PC-9 (cell line): ENCODE measurements around the gene RAB20. TPM values are rescaled to one million over a fixed set of nuclear protein-coding genes. Genes with fewer than 3 reads are reported as not detected.
A peak's percentile ranks its signal among the peaks of the same experiment; 100 is the strongest.

ENCODE experiments used
- BruUV-seq: library from RNA; stranded (reverse); fragments of 400-500 nt; replicated peaks from 2 replicates; lab custom pipeline; 2021; lab: Mats Ljungman, UMichigan
- CTCF ChIA-PET: fragments of 300-600 bp; sonication (Branson Sonifier 250); formaldehyde crosslinking; loops from one replicate; lab custom pipeline; 2022; ENCODE audit warnings: antibody characterized with exemption; lab: Charles Lee
- POLR2A ChIA-PET: fragments of 300-600 bp; sonication (Branson Sonifier 250); formaldehyde crosslinking; loops from one replicate; lab custom pipeline; 2022; ENCODE audit warnings: antibody characterized with exemption; ENCODE audit not compliant: unreplicated experiment; lab: Charles Lee
- DNase-seq, 2 experiments: peaks; one replicate each; pipeline versions ENCODE4 v3.0.0 to v3.0.0-alpha.2; 2015 to 2022; ENCODE audit warnings: mixed read lengths in 1 of 2
- H2AFZ ChIP-seq: fragments of 200-600 bp; sonication (generic); 2 replicates; pipeline ENCODE4 v1.8.1; 2017; ENCODE audit warnings: antibody characterized with exemption
- H3F3A ChIP-seq: fragments of 200-600 bp; sonication (generic); 2 replicates; pipeline ENCODE4 v1.8.1; 2017; ENCODE audit warnings: antibody characterized with exemption, mild to moderate bottlenecking, low read depth; ENCODE audit not compliant: insufficient read depth
- H3K27ac ChIP-seq: fragments of 200-600 bp; sonication (generic); 2 replicates; pipeline ENCODE4 v1.6.1; 2016; ENCODE audit warnings: mixed run types
- H3K27me3 ChIP-seq: fragments of 200-600 bp; sonication (generic); 2 replicates; pipeline ENCODE4 v1.6.1; 2016; ENCODE audit warnings: low read depth, mixed run types; ENCODE audit not compliant: insufficient read depth
- H3K36me3 ChIP-seq: fragments of 200-600 bp; sonication (generic); 2 replicates; pipeline ENCODE4 v1.6.1; 2016; ENCODE audit warnings: low read depth, mixed run types
- H3K4me1 ChIP-seq: fragments of 200-600 bp; sonication (generic); replicated peaks from 2 replicates; pipeline ENCODE4 v1.6.1; 2016; ENCODE audit warnings: mixed run types; ENCODE audit not compliant: insufficient read depth
- H3K4me2 ChIP-seq: fragments of 200-600 bp; sonication (generic); 2 replicates; pipeline ENCODE4 v1.6.1; 2017; ENCODE audit warnings: mixed run types
- H3K4me3 ChIP-seq: fragments of 200-600 bp; sonication (generic); 2 replicates; pipeline ENCODE4 v1.6.1; 2016; ENCODE audit warnings: mixed run types
- H3K79me2 ChIP-seq: fragments of 200-600 bp; sonication (generic); 2 replicates; pipeline ENCODE4 v1.6.1; 2017; ENCODE audit warnings: low read depth, mixed run types
- H3K9me2 ChIP-seq: fragments of 200-600 bp; sonication (generic); 2 replicates; pipeline ENCODE4 v1.8.1; 2017; ENCODE audit warnings: mild to moderate bottlenecking; ENCODE audit not compliant: insufficient read depth
- H3K9me3 ChIP-seq: fragments of 200-600 bp; sonication (generic); 2 replicates; pipeline ENCODE4 v1.8.1; 2016; ENCODE audit warnings: low read depth; ENCODE audit not compliant: insufficient read depth
- H4K20me1 ChIP-seq: fragments of 200-600 bp; sonication (generic); 2 replicates; pipeline ENCODE4 v1.8.1; 2017; ENCODE audit not compliant: insufficient read depth
- EZH2 ChIP-seq: fragments of 200-600 bp; sonication (generic); IDR thresholded peaks from 2 replicates; pipeline ENCODE4 v1.8.0; 2017; ENCODE audit warnings: antibody characterized with exemption, low read depth
- intact Hi-C: fragments of 100-400 bp; cut with micrococcal nuclease; formaldehyde crosslinking; loops from one replicate; pipeline ENCODE4 v1.10.0; 2022; ENCODE audit not compliant: unreplicated experiment
- total RNA-seq: library from RNA; stranded (reverse); gene quantifications from 2 replicates; pipeline ENCODE4 v1.2.3, GENCODE V29; 2021
- TF ChIP-seq, protein P1 (sequence below): fragments of 200-600 bp; sonication (generic); conservative IDR thresholded peaks from 2 replicates; pipeline ENCODE4 v1.6.1; 2017; ENCODE audit warnings: mixed run types, antibody characterized with exemption, mild to moderate bottlenecking, moderate library complexity

The RAB20 gene
- total RNA-seq, 1 experiment from 2014 or later, result 31.9 TPM

DNA sequence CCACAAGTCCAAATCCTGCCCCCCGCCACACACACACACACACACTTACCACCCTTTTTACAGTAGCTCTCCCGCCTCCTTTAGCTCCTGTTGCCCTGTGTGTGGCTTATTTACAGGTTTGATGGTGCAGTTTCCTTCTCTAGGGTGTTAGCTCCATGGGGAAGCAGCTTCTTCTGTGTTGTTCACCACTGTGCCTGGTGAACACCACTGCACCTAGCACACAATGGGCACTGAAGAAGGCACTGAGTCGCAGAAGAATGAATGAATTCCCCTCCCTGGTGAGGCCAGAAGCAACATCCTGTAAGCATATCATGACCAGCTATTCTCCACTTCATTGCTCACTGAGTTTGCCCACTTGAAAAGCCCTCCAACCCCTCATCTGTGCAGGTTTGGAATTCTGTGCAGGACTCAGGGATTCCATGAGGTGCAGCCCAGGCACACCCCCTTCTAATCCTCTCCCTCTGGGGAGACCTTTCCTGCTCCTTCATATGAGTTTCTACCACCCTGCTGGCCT lies 3.0 kb upstream of the RAB20 start:
- no peak for DNase-seq
- peaks cover 40% of the 10 kb centered on the region for H3K79me2 ChIP-seq
- H3K4me2 ChIP-seq, result peak overlapping the region; percentile 39; the same call in 1 of the 2 replicates
- no peak overlapping the region for H3K27ac ChIP-seq
- ChIA-PET CTCF (no interaction called here), POLR2A (no interaction called here)
- H2AFZ ChIP-seq, result no peak overlapping the region
- intact Hi-C loops, result no loop called here
- H4K20me1 ChIP-seq, result no peaks in the 10 kb centered on the region
- BruUV-seq, result no TSS peak
- no peak for TF ChIP-seq EZH2
- TF ChIP-seq, protein P1, sequence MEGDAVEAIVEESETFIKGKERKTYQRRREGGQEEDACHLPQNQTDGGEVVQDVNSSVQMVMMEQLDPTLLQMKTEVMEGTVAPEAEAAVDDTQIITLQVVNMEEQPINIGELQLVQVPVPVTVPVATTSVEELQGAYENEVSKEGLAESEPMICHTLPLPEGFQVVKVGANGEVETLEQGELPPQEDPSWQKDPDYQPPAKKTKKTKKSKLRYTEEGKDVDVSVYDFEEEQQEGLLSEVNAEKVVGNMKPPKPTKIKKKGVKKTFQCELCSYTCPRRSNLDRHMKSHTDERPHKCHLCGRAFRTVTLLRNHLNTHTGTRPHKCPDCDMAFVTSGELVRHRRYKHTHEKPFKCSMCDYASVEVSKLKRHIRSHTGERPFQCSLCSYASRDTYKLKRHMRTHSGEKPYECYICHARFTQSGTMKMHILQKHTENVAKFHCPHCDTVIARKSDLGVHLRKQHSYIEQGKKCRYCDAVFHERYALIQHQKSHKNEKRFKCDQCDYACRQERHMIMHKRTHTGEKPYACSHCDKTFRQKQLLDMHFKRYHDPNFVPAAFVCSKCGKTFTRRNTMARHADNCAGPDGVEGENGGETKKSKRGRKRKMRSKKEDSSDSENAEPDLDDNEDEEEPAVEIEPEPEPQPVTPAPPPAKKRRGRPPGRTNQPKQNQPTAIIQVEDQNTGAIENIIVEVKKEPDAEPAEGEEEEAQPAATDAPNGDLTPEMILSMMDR, result no peak
- H3K4me3 ChIP-seq, result no peak overlapping the region
- H3K36me3 ChIP-seq, result no peaks in the 10 kb centered on the region
- H3K27me3 ChIP-seq, result no peaks in the 10 kb centered on the region
- H3K4me1 ChIP-seq, result peaks cover 33% of the 10 kb centered on the region
- H3K9me3 ChIP-seq, result no peaks in the 10 kb centered on the region
- H3F3A ChIP-seq, result peaks cover 36% of the 10 kb centered on the region; the same call in 1 of the 2 replicates
- no peaks in the 10 kb centered on the region for H3K9me2 ChIP-seq

DNA sequence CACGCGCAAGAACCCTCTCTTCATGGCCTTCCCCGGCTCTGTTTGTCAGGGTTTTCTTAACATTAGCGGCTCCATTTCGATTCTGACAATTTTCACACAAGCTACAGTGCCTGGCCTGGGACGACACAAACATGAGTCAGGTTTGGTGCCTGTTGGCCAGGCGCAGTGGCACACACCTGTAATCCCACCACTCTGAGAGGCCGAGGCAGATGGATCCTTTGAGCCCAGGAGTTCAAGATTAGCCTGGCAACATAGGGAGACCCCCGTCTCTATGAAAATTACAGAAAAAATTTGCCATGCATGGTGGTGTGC lies 1.9 kb upstream of the RAB20 start:
- Histone ChIP-seq H3K9me2 (no peaks in the 10 kb centered on the region), H3K4me1 (peaks cover 41% of the 10 kb centered on the region), H3K4me2 (peak overlapping the region; percentile 88), H3K79me2 (peaks cover 51% of the 10 kb centered on the region), H3K27ac (no peak overlapping the region), H4K20me1 (no peaks in the 10 kb centered on the region), H2AFZ (no peak overlapping the region), H3K9me3 (no peaks in the 10 kb centered on the region), H3K36me3 (no peaks in the 10 kb centered on the region), H3K4me3 (peak overlapping the region; percentile 91; the same call in 1 of the 2 replicates), H3K27me3 (no peaks in the 10 kb centered on the region), H3F3A (peaks cover 37% of the 10 kb centered on the region; the same call in 1 of the 2 replicates)
- TF ChIP-seq EZH2, result no peak
- TF ChIP-seq, protein P1, result no peak
- ChIA-PET POLR2A (no interaction called here), CTCF (no interaction called here)
- intact Hi-C loops, result no loop called here
- DNase-seq, result no peak
- no TSS peak for BruUV-seq

DNA sequence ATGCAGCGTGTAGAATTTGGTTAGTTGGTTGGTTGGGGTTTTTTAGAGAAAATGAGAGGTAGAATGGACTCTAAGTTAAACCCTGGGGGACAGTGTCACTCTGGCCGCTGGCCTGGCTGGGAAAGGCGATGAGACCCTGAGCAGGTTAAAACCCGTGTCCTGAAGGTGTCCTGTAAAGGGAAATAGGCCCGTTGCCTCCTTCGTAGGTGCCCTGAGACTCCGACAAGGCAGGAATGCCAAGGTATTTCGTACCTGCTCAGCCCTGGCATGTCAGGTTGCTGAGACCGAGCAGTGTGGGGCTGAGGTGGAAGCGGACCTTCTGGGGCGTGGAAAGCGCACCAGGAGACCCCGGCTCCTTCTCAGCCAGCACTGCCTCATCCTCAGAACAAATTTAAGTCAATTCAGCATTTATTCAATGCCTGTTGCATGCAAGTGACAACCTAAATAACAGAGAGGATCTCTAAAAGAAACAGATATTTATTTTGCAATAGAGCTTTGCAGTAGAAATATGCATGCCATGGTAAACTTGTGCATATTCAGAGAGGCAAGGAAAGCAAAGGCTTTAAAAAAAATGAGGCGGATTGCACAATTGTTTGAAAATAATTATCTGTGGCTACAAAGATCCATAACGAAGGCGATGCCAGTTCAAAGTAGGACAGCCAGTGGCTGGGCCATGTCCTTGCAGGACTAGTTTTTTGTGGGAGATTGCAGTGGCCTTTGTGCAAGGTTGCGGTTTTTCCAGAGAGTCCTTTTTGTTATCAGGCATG lies 1.4 kb upstream of the RAB20 start:
- BruUV-seq, result no TSS peak
- Histone ChIP-seq H3K9me3 (no peaks in the 10 kb centered on the region), H3K4me2 (peak overlapping the region; percentile 88), H3K4me3 (peak overlapping the region; percentile 91), H3K27me3 (no peaks in the 10 kb centered on the region), H2AFZ (peak overlapping the region; percentile 98), H3K79me2 (peaks cover 56% of the 10 kb centered on the region), H3F3A (peaks cover 37% of the 10 kb centered on the region; the same call in 1 of the 2 replicates), H3K9me2 (no peaks in the 10 kb centered on the region), H3K36me3 (no peaks in the 10 kb centered on the region), H3K4me1 (peaks cover 44% of the 10 kb centered on the region), H3K27ac (no peak overlapping the region), H4K20me1 (no peaks in the 10 kb centered on the region)
- no peak for DNase-seq
- ChIA-PET CTCF (interaction anchor here (0.7 kb wide), 1 partner anchor 647 kb away, joined by 3 read pairs; no protein-coding TSS in a partner anchor), POLR2A (interaction anchor here (0.7 kb wide), 1 partner anchor 56 kb away, joined by 4 read pairs; no protein-coding TSS in a partner anchor)
- intact Hi-C loops, result no loop called here
- no peak for TF ChIP-seq EZH2
- TF ChIP-seq, protein P1, result no peak
